ENCODE data around the gene GPR176. TPM values are rescaled to one million over a fixed set of nuclear protein-coding genes. Genes with fewer than 3 reads are reported as not detected.

GPR176 gene
- total RNA-seq, 1 donor from 2014 or later: 15.9 TPM

- Mint-ChIP-seq H3K9me3 (ENCODE audit: unreplicated experiment) (no peaks in the 10 kb centered on the region), H3K27ac (ENCODE audit: unreplicated experiment) (no peak overlapping the region), H3K36me3 (ENCODE audit: unreplicated experiment) (no peaks in the 10 kb centered on the region), H3K4me1 (ENCODE audit: low read depth, unreplicated experiment) (no peaks in the 10 kb centered on the region), H3K27me3 (ENCODE audit: unreplicated experiment) (no peaks in the 10 kb centered on the region), H3K4me3 (ENCODE audit: unreplicated experiment) (no peak overlapping the region)
- TF ChIP-seq, protein P1, sequence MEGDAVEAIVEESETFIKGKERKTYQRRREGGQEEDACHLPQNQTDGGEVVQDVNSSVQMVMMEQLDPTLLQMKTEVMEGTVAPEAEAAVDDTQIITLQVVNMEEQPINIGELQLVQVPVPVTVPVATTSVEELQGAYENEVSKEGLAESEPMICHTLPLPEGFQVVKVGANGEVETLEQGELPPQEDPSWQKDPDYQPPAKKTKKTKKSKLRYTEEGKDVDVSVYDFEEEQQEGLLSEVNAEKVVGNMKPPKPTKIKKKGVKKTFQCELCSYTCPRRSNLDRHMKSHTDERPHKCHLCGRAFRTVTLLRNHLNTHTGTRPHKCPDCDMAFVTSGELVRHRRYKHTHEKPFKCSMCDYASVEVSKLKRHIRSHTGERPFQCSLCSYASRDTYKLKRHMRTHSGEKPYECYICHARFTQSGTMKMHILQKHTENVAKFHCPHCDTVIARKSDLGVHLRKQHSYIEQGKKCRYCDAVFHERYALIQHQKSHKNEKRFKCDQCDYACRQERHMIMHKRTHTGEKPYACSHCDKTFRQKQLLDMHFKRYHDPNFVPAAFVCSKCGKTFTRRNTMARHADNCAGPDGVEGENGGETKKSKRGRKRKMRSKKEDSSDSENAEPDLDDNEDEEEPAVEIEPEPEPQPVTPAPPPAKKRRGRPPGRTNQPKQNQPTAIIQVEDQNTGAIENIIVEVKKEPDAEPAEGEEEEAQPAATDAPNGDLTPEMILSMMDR (IDR thresholded peaks at IDR 0.05; ENCODE audit: partially characterized antibody, unreplicated experiment): no peak
- DNase-seq: no peak
Measured at GRCh38 chr15:39888809-39889208, 31.3 kb downstream of the GPR176 start.

DNA sequence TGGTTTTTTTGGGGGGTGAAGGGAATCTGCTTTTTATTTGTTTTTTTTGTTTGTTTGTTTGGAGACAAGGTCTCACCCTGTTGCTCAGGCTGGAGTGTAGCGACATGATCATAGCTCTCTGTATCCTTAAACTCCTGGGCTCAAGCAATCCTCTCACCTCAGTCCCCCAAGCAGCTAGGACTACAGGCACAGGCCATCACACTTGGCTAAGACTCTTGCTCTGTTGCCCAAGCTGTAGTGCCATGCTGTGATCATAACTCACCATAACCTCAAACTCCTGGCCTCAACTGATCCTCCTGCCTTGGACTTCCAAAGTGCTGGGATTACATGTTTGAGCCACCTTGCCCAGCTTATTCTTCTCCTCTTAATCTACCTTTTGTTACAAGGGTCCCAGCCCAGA, 31.8 kb downstream of the GPR176 start:
- no peak overlapping the region for H3K27ac Mint-ChIP-seq (ENCODE audit: unreplicated experiment)
- H3K36me3 Mint-ChIP-seq (ENCODE audit: unreplicated experiment): no peaks in the 10 kb centered on the region
- no peaks in the 10 kb centered on the region for H3K4me1 Mint-ChIP-seq (ENCODE audit: low read depth, unreplicated experiment)

DNA sequence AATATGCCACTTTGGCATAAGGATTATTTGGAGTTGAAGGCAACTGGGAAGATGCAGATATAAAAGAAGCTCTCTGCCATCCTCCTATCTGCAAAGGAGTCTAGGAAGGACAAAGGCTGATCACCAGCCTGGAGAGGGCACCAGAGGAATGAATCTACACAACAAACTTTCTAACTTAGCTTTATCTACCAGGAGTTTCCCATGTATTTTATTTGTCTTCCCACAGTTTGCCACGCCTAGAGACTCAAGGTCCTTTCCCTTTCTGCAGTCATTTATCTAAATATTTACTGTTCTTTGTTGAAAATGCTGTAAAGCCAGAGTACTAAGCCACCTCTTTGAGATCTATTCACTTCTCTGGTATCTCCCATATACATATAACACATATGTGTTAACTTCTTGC, 32.2 kb downstream of the GPR176 start:
- Mint-ChIP-seq H3K27me3 (ENCODE audit: unreplicated experiment) (no peaks in the 10 kb centered on the region), H3K9me3 (ENCODE audit: unreplicated experiment) (no peaks in the 10 kb centered on the region), H3K27ac (ENCODE audit: unreplicated experiment) (no peak overlapping the region), H3K4me1 (ENCODE audit: low read depth, unreplicated experiment) (no peaks in the 10 kb centered on the region), H3K4me3 (ENCODE audit: unreplicated experiment) (no peak overlapping the region), H3K36me3 (ENCODE audit: unreplicated experiment) (no peaks in the 10 kb centered on the region)
- TF ChIP-seq, protein P1 (IDR thresholded peaks at IDR 0.05; ENCODE audit: partially characterized antibody, unreplicated experiment): no peak
- DNase-seq: no peak

More for the DNA sequence above, 31.8 kb downstream of the GPR176 start:
- Mint-ChIP-seq H3K27me3 (ENCODE audit: unreplicated experiment) (no peaks in the 10 kb centered on the region), H3K4me3 (ENCODE audit: unreplicated experiment) (no peak overlapping the region), H3K9me3 (ENCODE audit: unreplicated experiment) (no peaks in the 10 kb centered on the region)
- DNase-seq: no peak
- TF ChIP-seq, protein P1 (IDR thresholded peaks at IDR 0.05; ENCODE audit: partially characterized antibody, unreplicated experiment): no peak

- DNase-seq: no peak
- Mint-ChIP-seq H3K27me3 (ENCODE audit: unreplicated experiment) (no peaks in the 10 kb centered on the region), H3K9me3 (ENCODE audit: unreplicated experiment) (no peaks in the 10 kb centered on the region), H3K4me1 (ENCODE audit: low read depth, unreplicated experiment) (no peaks in the 10 kb centered on the region), H3K4me3 (ENCODE audit: unreplicated experiment) (no peak overlapping the region), H3K27ac (ENCODE audit: unreplicated experiment) (no peak overlapping the region), H3K36me3 (ENCODE audit: unreplicated experiment) (no peaks in the 10 kb centered on the region)
- TF ChIP-seq, protein P1 (IDR thresholded peaks at IDR 0.05; ENCODE audit: partially characterized antibody, unreplicated experiment): no peak
Measured at GRCh38 chr15:39887211-39887610, 32.9 kb downstream of the GPR176 start.

GRCh38 chr15:39886418-39886817, 33.6 kb downstream of the GPR176 start:
- H3K4me1 Mint-ChIP-seq (ENCODE audit: low read depth, unreplicated experiment): no peaks in the 10 kb centered on the region
- H3K27ac Mint-ChIP-seq (ENCODE audit: unreplicated experiment): no peak overlapping the region

More at GRCh38 chr15:39886418-39886817, 33.6 kb downstream of the GPR176 start:
- Mint-ChIP-seq H3K36me3 (ENCODE audit: unreplicated experiment) (no peaks in the 10 kb centered on the region), H3K9me3 (ENCODE audit: unreplicated experiment) (no peaks in the 10 kb centered on the region), H3K27me3 (ENCODE audit: unreplicated experiment) (no peaks in the 10 kb centered on the region), H3K4me3 (ENCODE audit: unreplicated experiment) (no peak overlapping the region)
- TF ChIP-seq, protein P1 (IDR thresholded peaks at IDR 0.05; ENCODE audit: partially characterized antibody, unreplicated experiment): no peak
- no peak for DNase-seq

Measured in glutamatergic neuron (in vitro differentiated cells).